Activated CD4-positive, alpha-beta T cell treated with anti-CD3 and anti-CD28 coated beads, Interleukin-2, Interleukin-4, amounts not matched to agents 100 ng/mL and 50 ng/mL, durations not matched to agents 16 hours and 8 hours (primary cell): ENCODE results near the gene ALG14.
"Not testable (repeated sequence)": the region's sequence is repeated elsewhere in the genome, so short reads cannot be mapped to it uniquely, and the experiment has no call there.

ENCODE experiments used
- DNase-seq: peaks from one replicate; pipeline ENCODE4 v3.0.0-alpha.2; 2020; ENCODE audit warnings: low spot score

Gene ALG14

GRCh38 chr1:95086949-95087533 is 14.3 kb upstream of the ALG14 start:
- no peak for DNase-seq

- DNase-seq, result no peak
These were observed 12.6 kb upstream of the ALG14 start for GRCh38 chr1:95085376-95085775.

GRCh38 chr1:95084317-95085176 is 11.8 kb upstream of the ALG14 start:
- peak; percentile 6 for DNase-seq

- no peak for DNase-seq
These were observed 8.1 kb upstream of the ALG14 start for GRCh38 chr1:95080879-95081278.

GRCh38 chr1:95080446-95080845 is 7.7 kb upstream of the ALG14 start:
- no peak for DNase-seq

GRCh38 chr1:95076034-95076433 is 3.3 kb upstream of the ALG14 start:
- no peak for DNase-seq

- no peak for DNase-seq
These were observed 695 bp upstream of the ALG14 start for GRCh38 chr1:95073446-95073845.

GRCh38 chr1:95072117-95072516 is 634 bp downstream of the ALG14 start:
- no peak for DNase-seq

- peak; percentile 27 for DNase-seq
These were observed 1.2 kb downstream of the ALG14 start for GRCh38 chr1:95071539-95071938.

- no peak for DNase-seq
These were observed 3.0 kb downstream of the ALG14 start for GRCh38 chr1:95069710-95070093.

- DNase-seq, result no peak
These were observed 3.6 kb downstream of the ALG14 start for GRCh38 chr1:95068956-95069709.

GRCh38 chr1:95067568-95067967 is 5.2 kb downstream of the ALG14 start:
- no peak for DNase-seq

- no peak for DNase-seq
These were observed 5.7 kb downstream of the ALG14 start for GRCh38 chr1:95067062-95067461.

GRCh38 chr1:95061445-95062006 is 11.2 kb downstream of the ALG14 start:
- DNase-seq, result no peak

- DNase-seq, result no peak
These were observed 13.8 kb downstream of the ALG14 start for GRCh38 chr1:95058974-95059373.

- DNase-seq, result no peak
These were observed 15.4 kb downstream of the ALG14 start for GRCh38 chr1:95057351-95057750.

- no peak for DNase-seq
These were observed 22.8 kb downstream of the ALG14 start for GRCh38 chr1:95049935-95050334.

- no peak for DNase-seq
These were observed 24.4 kb downstream of the ALG14 start for GRCh38 chr1:95048317-95048716.

GRCh38 chr1:95047624-95048023 is 25.1 kb downstream of the ALG14 start:
- DNase-seq, result not testable (repeated sequence)

- DNase-seq, result no peak
These were observed 26.4 kb downstream of the ALG14 start for GRCh38 chr1:95046359-95046758.

- peak; percentile 79 for DNase-seq
These were observed 29.4 kb downstream of the ALG14 start for GRCh38 chr1:95043141-95043980.

GRCh38 chr1:95042286-95042685 is 30.5 kb downstream of the ALG14 start:
- no peak for DNase-seq
